K562 (cell line): ENCODE data around the gene FOSL1.

ENCODE experiments used
- EZH2 ChIP-seq: IDR thresholded peaks from 2 replicates; pipeline ENCODE4 v1.6.1; 2012; ENCODE audit warnings: low read depth, mild to moderate bottlenecking, inconsistent platforms, low read length, borderline replicate concordance
- HDAC8 ChIP-seq: fragments of 450-650 bp; IDR thresholded peaks from 2 replicates; pipeline ENCODE4 v1.6.1; 2016; ENCODE audit warnings: mild to moderate bottlenecking, missing genetic modification characterization, moderate library complexity, missing compliant biosample characterization
- IRF9 ChIP-seq: fragments of 450-650 bp; IDR thresholded peaks from 2 replicates; pipeline ENCODE4 v1.6.1; 2016; ENCODE audit warnings: missing biosample characterization, missing genetic modification characterization
- MCM2 ChIP-seq: fragments of 450-650 bp; IDR thresholded peaks from 2 replicates; pipeline ENCODE4 v1.6.1; 2017; ENCODE audit warnings: low read depth, mild to moderate bottlenecking
- NR2C1 ChIP-seq, 2 experiments: fragments of 450-650 bp; IDR thresholded peaks; 2 replicates each; pipeline ENCODE4 v1.6.1; 2017; ENCODE audit warnings: mild to moderate bottlenecking in 2 of 2, antibody characterized with exemption in 1 of 2, inconsistent platforms in 1 of 2, missing compliant biosample characterization in 1 of 2, missing genetic modification characterization in 1 of 2
- ZFP1 ChIP-seq: fragments of 450-650 bp; formaldehyde crosslinking; IDR thresholded peaks from 2 replicates; pipeline ENCODE4 v1.4.0; 2020; ENCODE audit warnings: mild to moderate bottlenecking, mixed read lengths
- ZNF668 ChIP-seq: fragments of 250-450 bp; sonication (Bioruptor Pico); IDR thresholded peaks from 2 replicates; pipeline ENCODE4 v1.8.0; 2022; ENCODE audit warnings: mild to moderate bottlenecking, inconsistent platforms

GRCh38 chr11:65897020-65897471, 3.1 kb downstream of the FOSL1 start:
- TF ChIP-seq MCM2: no peak
- TF ChIP-seq ZNF668 (CRISPR knock-in tag): no peak
- no peak for TF ChIP-seq HDAC8 (tag)
- no peak for TF ChIP-seq ZFP1
- TF ChIP-seq IRF9 (tag): no peak
- no peak for TF ChIP-seq EZH2
- TF ChIP-seq NR2C1 (IDR thresholded peaks at IDR 0.05): no peak
- TF ChIP-seq NR2C1 (tag; IDR thresholded peaks at IDR 0.05): no peak
